Activated CD8-positive, alpha-beta T cell treated with anti-CD3 and anti-CD28 coated beads for 36 hours (primary cell): Measurements from ENCODE around the gene CLINT1. TPM values are rescaled to one million over a fixed set of nuclear protein-coding genes. Genes with fewer than 3 reads are reported as not detected.

Experiments used
- ATAC-seq: fragments of 200-7000 bp; cut with Tn5 transposase; one replicate; pipeline ENCODE4 v1.10.0; 2021; ENCODE audit warnings: mild to moderate bottlenecking, moderate library complexity
- CTCF ChIA-PET: fragments of 350-600 bp; sonication (Branson Sonifier 250); formaldehyde crosslinking; loops from one replicate; lab custom pipeline; 2021; ENCODE audit warnings: antibody characterized with exemption; lab: Charles Lee
- POLR2A ChIA-PET: fragments of 350-600 bp; sonication (Branson Sonifier 250); formaldehyde crosslinking; loops from one replicate; lab custom pipeline; 2021; ENCODE audit warnings: antibody characterized with exemption; lab: Charles Lee
- DNase-seq: peaks from one replicate; pipeline ENCODE4 v3.0.0-alpha.2; 2020
- H3K27ac Mint-ChIP-seq: one replicate; pipeline ENCODE4 v1.8.0; 2021; ENCODE audit warnings: mild to moderate bottlenecking, mixed read lengths
- H3K27me3 Mint-ChIP-seq: one replicate; pipeline ENCODE4 v1.8.0; 2021; ENCODE audit warnings: mixed read lengths
- H3K36me3 Mint-ChIP-seq: one replicate; pipeline ENCODE4 v1.8.0; 2021; ENCODE audit warnings: low read depth, mixed read lengths
- H3K4me1 Mint-ChIP-seq: one replicate; pipeline ENCODE4 v1.8.0; 2021; ENCODE audit warnings: low read depth, mixed read lengths
- H3K4me3 Mint-ChIP-seq: one replicate; pipeline ENCODE4 v1.8.0; 2021; ENCODE audit warnings: mild to moderate bottlenecking, moderate library complexity, mixed read lengths
- H3K9me3 Mint-ChIP-seq: one replicate; pipeline ENCODE4 v1.8.0; 2021; ENCODE audit warnings: mixed read lengths
- CTCF ChIP-seq: fragments of 200-600 bp; IDR thresholded peaks from one replicate; pipeline ENCODE4 v1.8.0; 2022; ENCODE audit warnings: antibody characterized with exemption, mild to moderate bottlenecking
- intact Hi-C: fragments of 100-400 bp; cut with micrococcal nuclease; formaldehyde crosslinking; loops from one replicate; pipeline ENCODE4 v1.10.0; 2022
- total RNA-seq, 2 experiments: library from RNA; stranded (reverse); gene quantifications; one replicate each; pipeline ENCODE4 v1.2.3, GENCODE V29; 2021

Gene CLINT1
- total RNA-seq, 2 experiments from 2014 or later = 56.8 to 60.7 TPM

- Mint-ChIP-seq H3K36me3 (peaks cover 21% of the 10 kb centered on the region), H3K27me3 (no peaks in the 10 kb centered on the region), H3K27ac (no peak overlapping the region), H3K4me1 (peaks cover 27% of the 10 kb centered on the region), H3K4me3 (no peak overlapping the region), H3K9me3 (no peaks in the 10 kb centered on the region)
- ChIA-PET POLR2A (interaction anchor here (1.0 kb wide), 1 partner anchor 11 kb away, joined by 3 read pairs; no protein-coding TSS in a partner anchor), CTCF (interaction anchor here (0.8 to 3.0 kb wide), 7 partner anchors 9 to 149 kb away, joined by 3 to 14 read pairs (median 4); no protein-coding TSS in a partner anchor)
- TF ChIP-seq CTCF = no peak
- DNase-seq (no peak), ATAC-seq (no peak)
- intact Hi-C loops = no loop called here
Observed at GRCh38 chr5:157845914-157846598, 12.9 kb downstream of the CLINT1 start.

- no peak for TF ChIP-seq CTCF
- Mint-ChIP-seq H3K27ac (no peak overlapping the region), H3K9me3 (no peaks in the 10 kb centered on the region), H3K4me3 (no peak overlapping the region), H3K4me1 (peaks cover 23% of the 10 kb centered on the region), H3K27me3 (no peaks in the 10 kb centered on the region), H3K36me3 (peaks cover 15% of the 10 kb centered on the region)
- POLR2A ChIA-PET = interaction anchor here (1.5 kb wide), 1 partner anchor 34 kb away, joined by 4 read pairs; no protein-coding TSS in a partner anchor
- no peak for ATAC-seq
- intact Hi-C loops = no loop called here
- CTCF ChIA-PET = interaction anchor here (1.5 kb wide), 1 partner anchor 106 kb away, joined by 4 read pairs; no protein-coding TSS in a partner anchor
- no peak for DNase-seq
Observed at GRCh38 chr5:157842787-157843186, 16.2 kb downstream of the CLINT1 start.

GRCh38 chr5:157842185-157842584 is 16.8 kb downstream of the CLINT1 start:
- Mint-ChIP-seq H3K4me1 (peaks cover 23% of the 10 kb centered on the region), H3K4me3 (no peak overlapping the region), H3K27ac (no peak overlapping the region), H3K36me3 (peaks cover 10% of the 10 kb centered on the region), H3K9me3 (no peaks in the 10 kb centered on the region), H3K27me3 (no peaks in the 10 kb centered on the region)
- POLR2A ChIA-PET = interaction anchor here (1.5 kb wide), 1 partner anchor 33 kb away, joined by 4 read pairs; no protein-coding TSS in a partner anchor
- DNase-seq = no peak
- no peak for ATAC-seq
- no peak for TF ChIP-seq CTCF
- CTCF ChIA-PET = interaction anchor here (1.5 kb wide), 1 partner anchor 107 kb away, joined by 4 read pairs; no protein-coding TSS in a partner anchor
- intact Hi-C loops = no loop called here

- no peak overlapping the region for H3K4me3 Mint-ChIP-seq
- no peak for ATAC-seq
- no peaks in the 10 kb centered on the region for H3K27me3 Mint-ChIP-seq
- no peak overlapping the region for H3K27ac Mint-ChIP-seq
- intact Hi-C loops = no loop called here
- H3K9me3 Mint-ChIP-seq = no peaks in the 10 kb centered on the region
- TF ChIP-seq CTCF = no peak
- no peak for DNase-seq
- peaks cover 23% of the 10 kb centered on the region for H3K4me1 Mint-ChIP-seq
- POLR2A ChIA-PET = no interaction called here
- H3K36me3 Mint-ChIP-seq = peaks cover 3% of the 10 kb centered on the region
- CTCF ChIA-PET = interaction anchor here (0.6 to 1.2 kb wide), 3 partner anchors 13 to 110 kb away, joined by 3 read pairs; no protein-coding TSS in a partner anchor
Observed at GRCh38 chr5:157839157-157839795, 19.7 kb downstream of the CLINT1 start.
